Fibroblast of lung (primary cell): ENCODE measurements around the gene ARMC6.

Source experiments
- EZH2 ChIP-seq: IDR thresholded peaks from 2 replicates; pipeline ENCODE4 v1.5.1; 2012; ENCODE audit warnings: low read length, control low read depth, mild to moderate bottlenecking; ENCODE audit errors: missing control alignments
- TF ChIP-seq, protein P1 (sequence below), 2 donors: IDR thresholded peaks in 1 of 2; conservative IDR thresholded peaks in 1 of 2; 1 replicate in 1 of 2; 2 replicates in 1 of 2; pipeline ENCODE4 v1.5.1; 2011 to 2012; ENCODE audit warnings: low read length in 2 of 2, control low read depth in 1 of 2, inconsistent platforms in 1 of 2, low read depth in 1 of 2, mild to moderate bottlenecking in 1 of 2

- TF ChIP-seq EZH2: no peak
- TF ChIP-seq, protein P1, sequence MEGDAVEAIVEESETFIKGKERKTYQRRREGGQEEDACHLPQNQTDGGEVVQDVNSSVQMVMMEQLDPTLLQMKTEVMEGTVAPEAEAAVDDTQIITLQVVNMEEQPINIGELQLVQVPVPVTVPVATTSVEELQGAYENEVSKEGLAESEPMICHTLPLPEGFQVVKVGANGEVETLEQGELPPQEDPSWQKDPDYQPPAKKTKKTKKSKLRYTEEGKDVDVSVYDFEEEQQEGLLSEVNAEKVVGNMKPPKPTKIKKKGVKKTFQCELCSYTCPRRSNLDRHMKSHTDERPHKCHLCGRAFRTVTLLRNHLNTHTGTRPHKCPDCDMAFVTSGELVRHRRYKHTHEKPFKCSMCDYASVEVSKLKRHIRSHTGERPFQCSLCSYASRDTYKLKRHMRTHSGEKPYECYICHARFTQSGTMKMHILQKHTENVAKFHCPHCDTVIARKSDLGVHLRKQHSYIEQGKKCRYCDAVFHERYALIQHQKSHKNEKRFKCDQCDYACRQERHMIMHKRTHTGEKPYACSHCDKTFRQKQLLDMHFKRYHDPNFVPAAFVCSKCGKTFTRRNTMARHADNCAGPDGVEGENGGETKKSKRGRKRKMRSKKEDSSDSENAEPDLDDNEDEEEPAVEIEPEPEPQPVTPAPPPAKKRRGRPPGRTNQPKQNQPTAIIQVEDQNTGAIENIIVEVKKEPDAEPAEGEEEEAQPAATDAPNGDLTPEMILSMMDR (conservative IDR thresholded peaks at IDR 0.05 in 1 of 2, IDR thresholded peaks at IDR 0.05 in 1 of 2; ENCODE audit: low read depth in 1 of 2, low read length in 2 of 2): no peak
Observed at GRCh38 chr19:19059018-19059836, 25.8 kb downstream of the ARMC6 start.
